HG03342 (cell line): ENCODE results near the gene OR51B4.
"Not testable (repeated sequence)": the region's sequence is repeated elsewhere in the genome, so short reads cannot be mapped to it uniquely, and the experiment has no call there.

ENCODE experiments used
- ATAC-seq: cut with Tn5 transposase; IDR thresholded peaks from one replicate; pipeline ENCODE4 v1.9.1; 2021; ENCODE audit warnings: mild to moderate bottlenecking, moderate library complexity; ENCODE audit not compliant: unreplicated experiment

The OR51B4 gene, protein sequence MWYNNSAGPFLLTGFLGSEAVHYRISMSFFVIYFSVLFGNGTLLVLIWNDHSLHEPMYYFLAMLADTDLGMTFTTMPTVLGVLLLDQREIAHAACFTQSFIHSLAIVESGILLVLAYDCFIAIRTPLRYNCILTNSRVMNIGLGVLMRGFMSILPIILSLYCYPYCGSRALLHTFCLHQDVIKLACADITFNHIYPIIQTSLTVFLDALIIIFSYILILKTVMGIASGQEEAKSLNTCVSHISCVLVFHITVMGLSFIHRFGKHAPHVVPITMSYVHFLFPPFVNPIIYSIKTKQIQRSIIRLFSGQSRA

GRCh38 chr11:5301846-5302245, at the start of gene OR51B4:
Gene OR51B4 (minus strand): TSS chr11:5301946. CDS start chr11:5301946, 0 bp downstream.
- ATAC-seq, result no peak

GRCh38 chr11:5351208-5351607, 49.5 kb upstream of the OR51B4 start, which contains the start of gene OR51B6:
Gene OR51B6 (plus strand): TSS chr11:5351508. CDS start chr11:5351508, 0 bp downstream.
- no peak for ATAC-seq

DNA sequence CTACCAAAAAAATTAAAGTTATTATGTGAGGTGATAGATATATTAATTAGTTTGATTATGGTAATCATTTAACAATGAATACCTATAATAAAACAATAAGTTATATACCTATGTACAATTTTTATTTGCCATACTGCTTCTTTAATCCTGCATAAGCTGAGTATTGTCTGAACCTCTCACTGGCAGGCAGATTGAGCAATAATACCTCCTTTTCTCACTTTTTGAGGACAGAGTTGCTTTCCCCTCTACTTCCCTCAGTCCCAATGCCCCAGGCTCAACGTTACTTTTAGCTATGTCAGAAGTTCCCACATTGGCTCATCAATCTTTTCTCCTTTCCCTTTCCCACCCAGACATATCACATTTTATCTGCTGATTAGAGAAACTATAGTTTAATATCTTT, 47.8 kb upstream of the OR51B4 start:
- ATAC-seq, result no peak

DNA sequence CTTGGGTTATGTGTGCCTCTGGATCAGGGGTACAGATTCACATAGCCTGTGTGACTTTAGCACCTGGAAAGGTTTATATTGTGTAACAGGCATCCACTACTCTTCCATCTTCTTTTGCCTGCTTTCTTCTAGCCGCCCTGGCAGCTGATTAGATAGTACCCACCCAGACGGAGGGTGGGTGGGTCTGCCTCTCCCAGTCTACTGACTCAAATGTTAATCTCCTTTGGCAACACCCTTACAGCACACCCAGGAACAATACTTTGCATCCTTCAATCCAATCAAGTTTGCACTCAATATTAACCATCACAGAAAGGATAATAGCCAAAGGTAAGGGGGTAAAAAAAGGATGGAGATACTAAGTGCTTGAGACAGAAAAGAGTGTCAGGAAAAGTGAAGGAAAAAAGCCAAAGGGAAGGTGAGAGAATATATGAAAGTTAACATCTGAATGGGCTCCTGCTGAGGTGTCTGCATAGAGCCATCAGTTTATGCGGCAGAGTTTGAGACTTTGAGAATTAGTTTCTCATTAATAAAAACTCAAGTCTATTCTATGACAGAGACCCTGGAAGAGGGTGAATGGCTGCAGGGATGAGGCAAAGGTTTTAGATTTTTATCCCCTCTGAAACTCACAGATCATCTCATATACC, 46.9 kb upstream of the OR51B4 start:
- ATAC-seq, result no peak

DNA sequence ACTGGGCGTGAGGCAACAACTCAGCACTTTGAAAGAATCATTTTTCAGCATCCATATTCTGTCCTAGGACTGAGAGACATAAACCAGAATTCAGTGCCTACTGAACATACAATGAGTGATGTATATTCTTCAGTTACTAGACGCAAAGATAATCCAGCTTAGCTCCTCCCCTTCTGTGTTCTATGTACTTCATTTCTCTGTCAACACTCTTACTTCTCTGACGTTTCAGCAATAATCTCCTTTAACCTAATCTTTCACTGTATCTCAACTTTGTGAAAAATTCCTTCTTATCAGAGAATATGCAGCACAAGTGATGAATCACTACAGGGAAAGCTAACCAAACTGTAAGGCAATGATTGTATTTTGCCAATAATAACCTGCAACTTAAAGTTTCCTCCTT, 44.1 kb upstream of the OR51B4 start:
- ATAC-seq, result no peak

DNA sequence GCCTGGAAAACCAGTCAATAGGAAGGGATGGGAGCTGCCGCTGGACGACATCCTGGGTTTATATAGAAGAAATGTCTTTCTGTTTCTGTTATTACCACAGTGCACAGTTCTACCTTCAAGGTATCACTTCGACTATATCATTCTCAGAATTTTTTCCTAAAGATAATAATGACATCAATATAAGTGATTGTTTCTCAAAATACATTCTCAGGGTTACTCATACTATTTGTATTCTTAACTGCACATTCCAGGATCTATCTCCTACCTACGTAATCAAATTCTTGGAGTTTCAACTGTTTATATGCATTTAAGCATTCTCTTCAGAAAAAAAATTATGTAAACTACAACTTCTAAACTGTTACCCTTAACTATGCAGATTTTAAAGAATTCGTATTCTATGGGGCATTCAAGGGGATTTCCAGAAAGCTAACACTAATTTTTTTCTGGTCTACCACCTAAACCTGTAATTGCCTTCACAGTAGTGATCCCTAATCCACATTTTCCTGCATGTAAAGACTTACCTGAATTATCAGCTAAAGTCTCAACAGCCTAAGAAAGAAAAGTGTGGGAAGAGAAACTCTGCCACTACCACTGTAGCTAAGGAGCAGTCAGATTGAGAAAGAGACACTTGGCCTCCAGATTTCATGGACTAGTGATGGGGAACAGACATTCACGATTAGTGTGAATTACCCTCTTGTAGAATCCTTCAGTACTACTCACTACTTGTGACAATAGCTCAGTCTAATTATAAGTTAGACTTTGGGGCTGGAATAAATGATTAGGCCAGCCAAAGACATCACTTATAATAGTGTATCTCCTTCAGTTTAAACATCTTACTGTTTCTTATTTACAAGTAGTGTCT, 42.0 kb upstream of the OR51B4 start, which contains the start of gene OR51B5:
Gene OR51B5, minus strand, starts transcription at position 51 of the 862 bp plus-strand sequence. Its CDS starts 0 bp downstream, at position 51.
- ATAC-seq, result no peak

- ATAC-seq, result peak; percentile 70
These were observed 38.1 kb upstream of the OR51B4 start for GRCh38 chr11:5339771-5340322.

DNA sequence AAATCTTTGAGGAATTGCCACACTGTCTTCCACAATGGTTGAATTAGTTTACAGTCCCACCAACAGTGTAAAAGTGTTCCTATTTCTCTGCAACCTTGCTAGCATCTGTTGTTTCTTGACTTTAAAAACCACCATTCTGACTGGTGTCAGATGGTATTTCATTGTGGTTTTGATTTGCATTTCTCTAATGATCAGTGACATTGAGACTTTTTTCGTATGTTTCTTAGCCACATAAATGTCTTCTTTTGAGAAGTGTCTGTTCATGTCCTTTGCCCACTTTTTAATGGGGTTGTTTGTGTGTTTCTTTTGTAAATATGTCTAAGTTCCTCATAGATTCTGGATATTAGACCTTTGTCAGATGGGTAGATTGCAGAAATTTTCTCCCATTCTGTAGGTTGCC, 35.5 kb upstream of the OR51B4 start:
- ATAC-seq, result not testable (repeated sequence)

DNA sequence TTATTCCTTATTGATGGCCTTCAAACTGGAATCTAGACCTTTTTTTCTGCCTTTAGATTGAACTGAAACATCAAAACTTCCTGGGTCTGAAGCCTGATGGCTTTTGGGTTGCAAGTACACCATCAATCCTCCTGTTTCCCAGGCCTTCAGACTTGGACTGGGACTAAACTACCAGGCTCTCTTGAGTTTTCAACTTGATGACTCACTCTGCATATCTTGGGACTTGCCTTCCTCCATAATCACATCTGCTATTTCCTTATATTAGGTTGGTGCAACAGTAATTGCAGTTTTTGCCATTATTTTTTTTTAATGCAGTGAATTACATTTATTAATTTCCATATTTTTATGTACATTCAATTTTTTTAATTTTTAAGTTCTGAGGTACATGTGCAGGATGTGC, 34.6 kb upstream of the OR51B4 start:
- ATAC-seq, result no peak

DNA sequence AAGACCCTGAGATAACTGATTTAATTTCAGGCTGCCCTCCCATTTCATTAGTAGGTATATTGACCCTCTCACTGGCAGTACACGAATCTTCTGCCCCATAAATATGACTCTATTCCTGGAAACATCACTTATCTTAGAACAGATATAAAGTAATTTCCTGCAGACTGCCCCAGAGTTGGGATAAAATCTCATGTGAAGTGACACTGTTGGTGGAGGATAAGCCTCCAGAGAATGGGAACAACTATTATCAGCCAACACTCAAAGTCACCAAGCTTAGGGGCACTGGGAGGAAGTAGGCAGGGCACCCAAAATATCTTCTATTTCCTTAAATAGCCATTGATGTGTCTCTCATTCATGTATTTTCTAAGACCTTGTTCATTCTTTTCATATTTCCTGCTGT, 33.4 kb upstream of the OR51B4 start:
- no peak for ATAC-seq

DNA sequence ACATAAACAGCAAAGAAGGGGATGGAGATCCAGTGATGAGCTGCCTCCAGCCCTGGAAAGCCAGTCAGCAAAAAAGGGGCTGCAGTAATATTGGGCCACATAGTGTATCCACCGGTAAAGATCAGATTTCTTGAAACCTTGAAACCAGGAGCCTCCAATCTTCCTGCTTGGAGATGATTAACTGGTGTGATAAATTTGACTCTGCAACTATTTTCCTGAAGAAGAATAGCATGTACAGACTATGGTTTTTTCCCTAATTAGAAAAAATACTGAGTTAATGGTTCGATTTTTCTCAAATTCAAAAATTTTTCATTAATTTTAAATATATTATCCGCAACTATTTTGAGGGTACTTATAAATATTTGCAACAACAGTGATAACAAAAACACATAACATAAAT, 22.5 kb upstream of the OR51B4 start, which contains the start of gene OR51B2:
Gene OR51B2, minus strand, starts transcription at position 101 of the 400 bp plus-strand sequence. Its CDS starts 0 bp downstream, at position 101.
- ATAC-seq, result no peak

DNA sequence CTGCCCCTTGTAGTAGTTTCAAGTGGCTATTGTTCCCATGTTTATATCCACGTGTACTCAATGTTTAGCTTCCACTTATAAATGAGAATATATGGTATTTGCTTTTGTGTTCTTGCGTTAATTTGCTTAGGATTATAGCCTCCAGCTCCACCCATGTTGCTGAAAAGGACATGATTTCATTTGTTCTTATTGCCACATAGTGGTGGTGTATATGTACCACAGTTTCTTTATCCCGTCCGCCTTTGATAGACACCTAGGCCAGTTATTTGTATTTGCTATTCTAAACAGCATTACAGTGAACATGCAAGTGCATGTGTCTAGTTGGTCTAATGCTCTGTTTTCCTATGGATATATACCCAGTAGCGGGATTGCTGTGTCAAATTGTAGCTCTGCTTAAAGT, 15.5 kb upstream of the OR51B4 start:
- no peak for ATAC-seq

DNA sequence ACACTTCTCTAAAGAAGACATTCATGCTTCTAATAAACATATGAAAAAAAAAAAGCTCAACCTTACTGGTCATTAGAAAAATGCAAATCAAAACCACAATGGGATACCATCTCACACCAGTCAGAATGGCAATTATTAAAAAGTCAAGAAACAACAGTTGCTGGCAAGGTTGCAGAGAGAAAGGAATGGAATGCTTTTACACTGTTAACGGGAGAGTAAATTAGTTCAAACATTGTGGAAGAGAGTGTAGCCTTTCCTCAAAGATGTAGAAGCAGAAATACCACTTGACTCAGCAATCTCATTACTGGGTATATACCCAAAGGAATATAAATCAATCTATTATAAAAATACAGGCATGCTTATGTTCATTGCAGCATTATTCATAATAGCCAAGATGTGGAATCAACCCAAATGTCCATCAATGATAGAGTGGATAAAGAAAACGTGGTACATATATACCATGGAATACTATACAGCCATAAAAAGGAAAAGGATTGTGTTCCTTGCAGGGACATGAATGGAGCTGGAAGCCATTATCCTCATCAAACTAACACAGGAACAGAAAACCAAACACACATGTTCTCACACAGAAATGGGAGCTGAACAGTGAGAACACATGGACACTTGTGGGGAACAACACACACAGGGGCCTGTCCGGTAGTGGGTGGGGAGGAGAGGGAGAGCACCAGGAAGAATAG, 11.7 kb upstream of the OR51B4 start:
- not testable (repeated sequence) for ATAC-seq

DNA sequence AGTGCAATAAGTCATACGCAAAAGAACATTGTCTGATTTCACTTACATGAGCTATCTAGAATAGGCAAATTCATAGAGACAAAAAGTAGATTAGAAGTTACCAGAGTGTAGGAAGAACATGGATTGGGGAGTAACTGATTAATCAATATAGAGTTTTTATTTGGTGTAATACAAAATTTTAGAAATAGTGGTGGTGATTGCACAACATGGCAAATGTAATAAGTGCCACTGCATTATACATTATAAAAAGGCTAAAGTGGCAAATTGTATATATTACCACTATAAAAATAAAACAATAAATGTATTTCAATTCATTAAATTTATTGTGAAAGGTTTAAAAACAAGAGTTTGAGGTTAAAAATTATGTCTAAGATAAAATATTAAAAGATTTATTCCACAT, 8.7 kb upstream of the OR51B4 start:
- ATAC-seq, result no peak

GRCh38 chr11:5307256-5308019, 5.7 kb upstream of the OR51B4 start:
- no peak for ATAC-seq

DNA sequence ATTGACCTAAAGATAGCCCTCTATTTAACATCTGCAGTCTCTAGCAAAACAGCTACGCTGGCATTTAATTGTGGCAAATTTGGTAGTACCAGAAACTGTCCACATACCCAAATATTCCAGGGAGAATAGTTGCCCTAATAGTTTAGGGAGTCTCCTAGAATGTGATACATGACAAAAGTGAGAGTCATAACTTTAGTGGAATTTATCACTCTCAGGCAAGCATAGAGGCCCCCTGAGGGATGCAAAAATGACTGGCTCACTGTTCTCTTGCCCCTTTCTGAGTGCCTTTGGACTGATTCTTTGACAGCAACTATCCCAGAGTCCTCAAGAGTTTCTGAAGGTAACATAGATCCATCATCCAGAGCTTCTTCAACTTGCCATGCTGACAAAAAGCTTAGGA, 2.3 kb upstream of the OR51B4 start:
- ATAC-seq, result no peak

- ATAC-seq, result no peak
These were observed 1.9 kb upstream of the OR51B4 start for GRCh38 chr11:5303626-5304025.

DNA sequence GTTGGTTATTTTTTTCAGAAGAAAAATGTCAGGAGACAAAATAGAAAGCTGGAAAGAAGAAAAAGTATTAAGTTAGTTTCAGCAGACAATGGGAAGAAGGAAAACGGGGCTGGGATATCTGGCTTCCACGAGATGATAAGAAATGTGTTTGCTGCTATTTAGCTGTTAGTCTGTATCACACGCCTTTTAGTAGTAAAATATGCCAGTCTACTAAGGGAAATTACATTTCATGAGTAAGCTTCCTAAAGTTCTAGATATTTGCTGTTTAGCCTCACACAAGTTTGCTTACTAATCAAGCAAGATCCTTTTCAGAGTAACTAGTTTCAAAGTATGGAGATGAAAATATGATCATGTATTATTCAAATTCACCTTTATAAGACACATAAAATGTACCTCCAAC, 1.5 kb downstream of the OR51B4 start:
- no peak for ATAC-seq

DNA sequence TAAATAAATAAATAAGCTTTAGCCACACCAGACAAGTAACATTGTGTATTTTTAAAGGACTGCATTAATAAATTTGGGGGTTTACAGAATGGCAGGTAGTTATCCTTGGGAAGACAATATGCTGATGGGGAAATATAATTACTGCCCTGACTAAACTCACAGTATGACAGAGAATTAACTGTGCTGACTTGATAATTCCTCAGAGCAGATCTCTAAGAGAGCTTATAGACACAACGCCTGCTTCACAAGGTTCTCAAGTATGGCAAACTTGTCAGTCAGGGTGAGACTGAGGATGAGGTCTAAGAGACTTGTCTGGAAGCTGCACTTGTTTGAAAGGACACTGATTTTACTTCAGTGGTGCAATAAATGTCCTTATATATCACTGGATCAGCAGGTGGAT, 3.3 kb downstream of the OR51B4 start:
- ATAC-seq, result no peak
